ENCODE results near the gene PCYT1B. TPM values are rescaled to one million over a fixed set of nuclear protein-coding genes. Genes with fewer than 3 reads are reported as not detected.

Gene PCYT1B
- total and polyA plus RNA-seq, 2 experiments from 2014 or later: not detected

DNA sequence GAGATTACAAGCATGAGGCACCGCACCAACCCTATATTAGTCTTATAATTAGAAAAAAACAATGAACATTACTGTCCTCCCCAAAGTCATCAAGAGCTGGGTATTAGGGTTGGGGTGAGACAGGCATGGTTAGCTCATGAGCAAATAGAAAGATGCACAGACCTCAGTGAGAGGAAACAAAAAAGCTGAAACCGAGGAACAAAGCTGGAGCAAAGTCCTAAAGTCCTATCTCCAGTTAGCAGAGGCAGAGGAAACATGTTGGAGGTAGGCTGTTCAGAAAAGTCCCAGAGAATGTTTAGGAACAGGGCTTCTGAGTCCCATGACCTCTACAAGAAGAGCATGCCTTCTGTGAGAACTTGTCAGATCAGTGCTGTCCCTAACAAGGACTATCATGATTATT lies 4.6 kb upstream of the PCYT1B start:
- no peaks in the 10 kb centered on the region for H3K79me2 ChIP-seq (ENCODE audit: insufficient read depth)
- H3K4me3 ChIP-seq: no peak overlapping the region
- H3F3A ChIP-seq (ENCODE audit: insufficient read depth): no peaks in the 10 kb centered on the region
- no peaks in the 10 kb centered on the region for H3K4me1 ChIP-seq (ENCODE audit: insufficient read depth)
- no peak overlapping the region for H3K27ac ChIP-seq
- in situ Hi-C loops (cut with MboI): no loop called here
- H3K36me3 ChIP-seq (ENCODE audit: low read depth): no peaks in the 10 kb centered on the region
- no peak overlapping the region for H3K4me2 ChIP-seq (ENCODE audit: unreplicated experiment)
- no peak for TF ChIP-seq EZH2phosphoT487 (IDR thresholded peaks at IDR 0.05; ENCODE audit: insufficient read depth, low read depth)
- TF ChIP-seq EZH2 (IDR thresholded peaks at IDR 0.05; ENCODE audit: insufficient read depth, poor library complexity, severe bottlenecking): no peak
- no peak overlapping the region for H3K9ac ChIP-seq
- no peaks in the 10 kb centered on the region for H3K27me3 ChIP-seq (replicated peaks; ENCODE audit: insufficient read depth)
- H3K9me3 ChIP-seq (ENCODE audit: low read depth): no peaks in the 10 kb centered on the region
- no peak for DNase-seq
- H4K20me1 ChIP-seq (ENCODE audit: insufficient read depth): no peaks in the 10 kb centered on the region
- 64 to 72% methylated on average over 2 of the region's 2 CpGs for WGBS, 2 experiments (ENCODE audit: low coverage in 1 of 2, low lambda C conversion rate in 2 of 2, missing lambda C conversion rate in 2 of 2)
- H2AFZ ChIP-seq: no peak overlapping the region
- no peaks in the 10 kb centered on the region for H3K9me2 ChIP-seq (ENCODE audit: insufficient read depth)

DNA sequence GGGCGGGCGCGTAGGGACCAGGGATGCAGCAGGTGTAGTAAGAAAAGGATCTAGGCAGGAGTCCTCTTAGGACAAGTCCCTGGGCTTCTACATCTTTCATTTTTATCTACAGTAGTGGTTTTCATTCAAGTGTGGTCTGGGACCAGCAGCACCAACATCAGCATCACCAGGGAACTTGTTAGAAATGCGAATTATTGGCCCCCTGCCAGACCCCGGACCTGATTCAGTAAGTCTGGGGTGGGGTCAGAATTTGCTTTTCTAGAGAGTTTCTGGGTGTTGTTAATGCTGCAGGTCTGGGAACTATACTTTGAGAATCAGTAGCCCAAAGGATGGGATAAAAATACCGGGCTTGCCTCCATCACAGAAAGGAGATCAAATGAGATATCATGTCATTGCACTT lies 1.3 kb upstream of the PCYT1B start:
- Histone ChIP-seq H3K9ac (no peak overlapping the region), H3K79me2 (ENCODE audit: insufficient read depth) (no peaks in the 10 kb centered on the region), H3K4me2 (ENCODE audit: unreplicated experiment) (no peak overlapping the region), H3K9me3 (ENCODE audit: low read depth) (no peaks in the 10 kb centered on the region), H3K27ac (no peak overlapping the region), H3K27me3 (replicated peaks; ENCODE audit: insufficient read depth) (no peaks in the 10 kb centered on the region), H3K4me1 (ENCODE audit: insufficient read depth) (no peaks in the 10 kb centered on the region), H3K9me2 (ENCODE audit: insufficient read depth) (no peaks in the 10 kb centered on the region), H3K4me3 (no peak overlapping the region), H2AFZ (no peak overlapping the region), H3K36me3 (ENCODE audit: low read depth) (no peaks in the 10 kb centered on the region), H4K20me1 (ENCODE audit: insufficient read depth) (no peaks in the 10 kb centered on the region), H3F3A (ENCODE audit: insufficient read depth) (no peaks in the 10 kb centered on the region)
- in situ Hi-C loops (cut with MboI): no loop called here
- DNase-seq: no peak
- no peak for TF ChIP-seq EZH2phosphoT487 (IDR thresholded peaks at IDR 0.05; ENCODE audit: insufficient read depth, low read depth)
- TF ChIP-seq EZH2 (IDR thresholded peaks at IDR 0.05; ENCODE audit: insufficient read depth, poor library complexity, severe bottlenecking): no peak
- 71 to 74% methylated on average over 5 of the region's 6 CpGs for WGBS, 2 experiments (ENCODE audit: low coverage in 1 of 2, low lambda C conversion rate in 2 of 2, missing lambda C conversion rate in 2 of 2)

DNA sequence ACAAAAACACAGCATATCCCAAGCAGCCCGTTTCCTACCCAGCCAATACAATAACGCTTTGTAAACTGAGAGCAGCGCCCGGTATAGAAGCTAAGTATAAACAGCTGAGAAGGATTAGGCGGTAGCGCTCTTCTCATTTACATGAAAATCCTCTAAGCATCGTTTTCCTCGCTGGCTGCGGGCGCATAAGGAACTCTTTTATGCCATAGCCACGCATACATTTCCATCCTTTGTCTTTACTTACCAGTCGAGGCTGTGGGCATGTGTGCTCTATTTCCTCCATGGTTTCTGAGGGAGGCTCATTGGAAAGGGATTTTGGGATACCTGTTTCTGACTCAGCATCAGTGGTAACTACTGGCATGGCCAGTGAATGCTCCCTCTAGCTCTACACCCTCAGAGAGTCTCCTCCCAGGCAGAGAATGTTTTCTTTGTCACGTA lies 383 bp downstream of the PCYT1B start:
- Histone ChIP-seq H3K27ac (no peak overlapping the region), H3K4me2 (ENCODE audit: unreplicated experiment) (peak overlapping the region; percentile 53), H3K27me3 (replicated peaks; ENCODE audit: insufficient read depth) (no peaks in the 10 kb centered on the region), H4K20me1 (ENCODE audit: insufficient read depth) (no peaks in the 10 kb centered on the region), H2AFZ (peak overlapping the region; percentile 60; the same call in 1 of the 2 replicates), H3K4me1 (ENCODE audit: insufficient read depth) (no peaks in the 10 kb centered on the region), H3K4me3 (peak overlapping the region; percentile 53), H3K9me3 (ENCODE audit: low read depth) (no peaks in the 10 kb centered on the region), H3K9me2 (ENCODE audit: insufficient read depth) (no peaks in the 10 kb centered on the region), H3F3A (ENCODE audit: insufficient read depth) (no peaks in the 10 kb centered on the region), H3K79me2 (ENCODE audit: insufficient read depth) (no peaks in the 10 kb centered on the region), H3K36me3 (ENCODE audit: low read depth) (no peaks in the 10 kb centered on the region), H3K9ac (no peak overlapping the region)
- DNase-seq: peak; percentile 13
- TF ChIP-seq EZH2phosphoT487 (IDR thresholded peaks at IDR 0.05; ENCODE audit: insufficient read depth, low read depth): no peak
- no peak for TF ChIP-seq EZH2 (IDR thresholded peaks at IDR 0.05; ENCODE audit: insufficient read depth, poor library complexity, severe bottlenecking)
- in situ Hi-C loops (cut with MboI): no loop called here
- 2 to 5% methylated on average over 11 to 13 of the region's 13 CpGs for WGBS, 2 experiments (ENCODE audit: low coverage in 1 of 2, low lambda C conversion rate in 2 of 2, missing lambda C conversion rate in 2 of 2)

DNA sequence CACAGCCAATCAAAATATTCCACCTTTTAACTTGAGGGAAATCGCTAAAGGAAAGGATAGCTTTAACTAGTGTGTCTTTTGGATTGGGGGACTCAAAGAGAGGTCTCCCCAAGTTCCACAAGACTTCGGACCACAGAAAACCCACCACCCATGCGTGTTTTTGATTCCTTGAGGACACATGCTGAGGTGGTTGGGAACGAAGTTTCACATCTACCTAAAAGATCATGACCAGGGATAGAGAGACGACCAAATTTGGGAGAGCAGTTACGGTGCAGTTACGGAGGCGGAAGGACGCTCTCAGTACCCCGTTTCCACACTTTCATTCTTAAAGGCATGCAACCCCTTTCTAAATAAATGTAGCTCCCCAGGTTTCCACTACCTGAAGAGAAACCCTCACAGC lies 1.1 kb downstream of the PCYT1B start:
- H3K79me2 ChIP-seq (ENCODE audit: insufficient read depth): no peaks in the 10 kb centered on the region
- H3K4me2 ChIP-seq (ENCODE audit: unreplicated experiment): no peak overlapping the region
- no peaks in the 10 kb centered on the region for H4K20me1 ChIP-seq (ENCODE audit: insufficient read depth)
- no peaks in the 10 kb centered on the region for H3K4me1 ChIP-seq (ENCODE audit: insufficient read depth)
- no peak for DNase-seq
- TF ChIP-seq EZH2phosphoT487 (IDR thresholded peaks at IDR 0.05; ENCODE audit: insufficient read depth, low read depth) (no peak), EZH2 (IDR thresholded peaks at IDR 0.05; ENCODE audit: insufficient read depth, poor library complexity, severe bottlenecking) (no peak)
- H3F3A ChIP-seq (ENCODE audit: insufficient read depth): no peaks in the 10 kb centered on the region
- no peaks in the 10 kb centered on the region for H3K9me2 ChIP-seq (ENCODE audit: insufficient read depth)
- no peaks in the 10 kb centered on the region for H3K9me3 ChIP-seq (ENCODE audit: low read depth)
- H3K27ac ChIP-seq: no peak overlapping the region
- H3K27me3 ChIP-seq (replicated peaks; ENCODE audit: insufficient read depth): no peaks in the 10 kb centered on the region
- H3K9ac ChIP-seq: no peak overlapping the region
- in situ Hi-C loops (cut with MboI): no loop called here
- H3K4me3 ChIP-seq: no peak overlapping the region
- no peaks in the 10 kb centered on the region for H3K36me3 ChIP-seq (ENCODE audit: low read depth)
- 33 to 34% methylated on average over 10 of the region's 10 CpGs for WGBS, 2 experiments (ENCODE audit: low coverage in 1 of 2, low lambda C conversion rate in 2 of 2, missing lambda C conversion rate in 2 of 2)
- H2AFZ ChIP-seq: no peak overlapping the region

DNA sequence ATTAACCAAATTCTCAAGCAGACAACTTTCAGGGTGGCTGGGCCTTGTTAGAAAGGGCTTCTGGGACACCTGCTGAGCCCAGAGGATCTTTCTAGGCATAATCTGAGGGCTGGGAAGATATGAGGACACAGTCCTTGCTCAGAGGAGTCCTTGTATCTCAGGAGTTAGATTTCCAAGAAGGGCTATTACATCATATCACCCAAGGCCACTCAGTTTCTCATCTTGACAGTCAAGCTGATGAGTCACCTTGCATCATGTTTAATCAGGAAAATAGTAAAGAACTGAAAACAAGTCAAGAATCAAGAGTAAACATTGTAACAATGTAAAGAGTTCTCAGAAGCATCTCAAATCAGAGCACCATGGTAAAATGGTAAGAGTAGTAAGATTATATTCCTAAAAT lies 4.0 kb downstream of the PCYT1B start:
- Histone ChIP-seq H2AFZ (no peak overlapping the region), H3K27ac (no peak overlapping the region), H3K36me3 (ENCODE audit: low read depth) (no peaks in the 10 kb centered on the region), H3K4me3 (no peak overlapping the region), H3K4me1 (ENCODE audit: insufficient read depth) (no peaks in the 10 kb centered on the region), H3K4me2 (ENCODE audit: unreplicated experiment) (no peak overlapping the region), H3K9ac (no peak overlapping the region), H4K20me1 (ENCODE audit: insufficient read depth) (no peaks in the 10 kb centered on the region), H3F3A (ENCODE audit: insufficient read depth) (no peaks in the 10 kb centered on the region), H3K9me3 (ENCODE audit: low read depth) (no peaks in the 10 kb centered on the region), H3K9me2 (ENCODE audit: insufficient read depth) (no peaks in the 10 kb centered on the region), H3K79me2 (ENCODE audit: insufficient read depth) (no peaks in the 10 kb centered on the region), H3K27me3 (replicated peaks; ENCODE audit: insufficient read depth) (no peaks in the 10 kb centered on the region)
- TF ChIP-seq EZH2phosphoT487 (IDR thresholded peaks at IDR 0.05; ENCODE audit: insufficient read depth, low read depth): no peak
- TF ChIP-seq EZH2 (IDR thresholded peaks at IDR 0.05; ENCODE audit: insufficient read depth, poor library complexity, severe bottlenecking): no peak
- peak; percentile 2 for DNase-seq
- in situ Hi-C loops (cut with MboI): no loop called here

Data from GM23248 (cell line).